ENCODE data around the gene SLC2A4RG. TPM values are rescaled to one million over a fixed set of nuclear protein-coding genes. Genes with fewer than 3 reads are reported as not detected.

The SLC2A4RG gene
- total and polyA plus RNA-seq, 2 of the 13 experiments (the other 11 are each of a cell fraction or from before 2014, with no cell fraction given): 91.4 to 95.9 TPM

GRCh38 chr20:63740627-63741353 is 1.2 kb downstream of the SLC2A4RG start (continued):
- TF ChIP-seq, protein P1, sequence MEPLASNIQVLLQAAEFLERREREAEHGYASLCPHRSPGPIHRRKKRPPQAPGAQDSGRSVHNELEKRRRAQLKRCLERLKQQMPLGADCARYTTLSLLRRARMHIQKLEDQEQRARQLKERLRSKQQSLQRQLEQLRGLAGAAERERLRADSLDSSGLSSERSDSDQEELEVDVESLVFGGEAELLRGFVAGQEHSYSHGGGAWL (CRISPR knock-in tag; IDR thresholded peaks at IDR 0.05): peak; percentile 78
- TF ChIP-seq RNF2 (conservative IDR thresholded peaks at IDR 0.05; ENCODE audit: low read depth) (no peak), ZSCAN5A (CRISPR knock-in tag; IDR thresholded peaks at IDR 0.05; ENCODE audit: borderline replicate concordance) (peak; percentile 92), ZNF724P (CRISPR knock-in tag; IDR thresholded peaks at IDR 0.05; ENCODE audit: borderline replicate concordance) (peak; percentile 95), KMT2B (CRISPR knock-in tag; IDR thresholded peaks at IDR 0.05) (peak; percentile 89), SIN3B (IDR thresholded peaks at IDR 0.05; ENCODE audit: low read length) (peak; percentile 60; the same call in 1 of the 2 replicates), MTA1 (CRISPR knock-in tag; IDR thresholded peaks at IDR 0.05; ENCODE audit: borderline replicate concordance) (peak; percentile 95; the same call in 1 of the 2 replicates), ZNF275 (CRISPR knock-in tag; IDR thresholded peaks at IDR 0.05; ENCODE audit: borderline replicate concordance) (peak; percentile 99), ZNF740 (CRISPR knock-in tag; IDR thresholded peaks at IDR 0.05) (peak; percentile 94), GTF3A (CRISPR knock-in tag; conservative IDR thresholded peaks at IDR 0.05) (no peak), SYNCRIP (IDR thresholded peaks at IDR 0.05; ENCODE audit: insufficient read depth, low read depth, low read length) (no peak), ZFP36L1 (CRISPR knock-in tag; IDR thresholded peaks at IDR 0.05) (peak; percentile 86; the same call in 1 of the 2 replicates), RFX3 (CRISPR knock-in tag; IDR thresholded peaks at IDR 0.05) (no peak), CSRNP1 (CRISPR knock-in tag; IDR thresholded peaks at IDR 0.05) (peak; percentile 93), MAF1 (CRISPR knock-in tag; IDR thresholded peaks at IDR 0.05; ENCODE audit: borderline replicate concordance) (peak; percentile 96; the same call in 1 of the 2 replicates), RAD21 (CRISPR knock-in tag; IDR thresholded peaks at IDR 0.05) (peak; percentile 66), ZNF788 (CRISPR knock-in tag; IDR thresholded peaks at IDR 0.05; ENCODE audit: borderline replicate concordance) (peak; percentile 99; the same call in 1 of the 2 replicates)
- TF ChIP-seq, protein P2, sequence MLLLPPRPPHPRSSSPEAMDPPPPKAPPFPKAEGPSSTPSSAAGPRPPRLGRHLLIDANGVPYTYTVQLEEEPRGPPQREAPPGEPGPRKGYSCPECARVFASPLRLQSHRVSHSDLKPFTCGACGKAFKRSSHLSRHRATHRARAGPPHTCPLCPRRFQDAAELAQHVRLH (CRISPR knock-in tag; IDR thresholded peaks at IDR 0.05; ENCODE audit: borderline replicate concordance, low read depth): peak; percentile 95
- TF ChIP-seq, protein P3, sequence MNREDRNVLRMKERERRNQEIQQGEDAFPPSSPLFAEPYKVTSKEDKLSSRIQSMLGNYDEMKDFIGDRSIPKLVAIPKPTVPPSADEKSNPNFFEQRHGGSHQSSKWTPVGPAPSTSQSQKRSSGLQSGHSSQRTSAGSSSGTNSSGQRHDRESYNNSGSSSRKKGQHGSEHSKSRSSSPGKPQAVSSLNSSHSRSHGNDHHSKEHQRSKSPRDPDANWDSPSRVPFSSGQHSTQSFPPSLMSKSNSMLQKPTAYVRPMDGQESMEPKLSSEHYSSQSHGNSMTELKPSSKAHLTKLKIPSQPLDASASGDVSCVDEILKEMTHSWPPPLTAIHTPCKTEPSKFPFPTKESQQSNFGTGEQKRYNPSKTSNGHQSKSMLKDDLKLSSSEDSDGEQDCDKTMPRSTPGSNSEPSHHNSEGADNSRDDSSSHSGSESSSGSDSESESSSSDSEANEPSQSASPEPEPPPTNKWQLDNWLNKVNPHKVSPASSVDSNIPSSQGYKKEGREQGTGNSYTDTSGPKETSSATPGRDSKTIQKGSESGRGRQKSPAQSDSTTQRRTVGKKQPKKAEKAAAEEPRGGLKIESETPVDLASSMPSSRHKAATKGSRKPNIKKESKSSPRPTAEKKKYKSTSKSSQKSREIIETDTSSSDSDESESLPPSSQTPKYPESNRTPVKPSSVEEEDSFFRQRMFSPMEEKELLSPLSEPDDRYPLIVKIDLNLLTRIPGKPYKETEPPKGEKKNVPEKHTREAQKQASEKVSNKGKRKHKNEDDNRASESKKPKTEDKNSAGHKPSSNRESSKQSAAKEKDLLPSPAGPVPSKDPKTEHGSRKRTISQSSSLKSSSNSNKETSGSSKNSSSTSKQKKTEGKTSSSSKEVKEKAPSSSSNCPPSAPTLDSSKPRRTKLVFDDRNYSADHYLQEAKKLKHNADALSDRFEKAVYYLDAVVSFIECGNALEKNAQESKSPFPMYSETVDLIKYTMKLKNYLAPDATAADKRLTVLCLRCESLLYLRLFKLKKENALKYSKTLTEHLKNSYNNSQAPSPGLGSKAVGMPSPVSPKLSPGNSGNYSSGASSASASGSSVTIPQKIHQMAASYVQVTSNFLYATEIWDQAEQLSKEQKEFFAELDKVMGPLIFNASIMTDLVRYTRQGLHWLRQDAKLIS (CRISPR knock-in tag; IDR thresholded peaks at IDR 0.05): peak; percentile 81; the same call in 1 of the 2 replicates

Data from HepG2 (cell line).